ENCODE measurements around the gene SERPINF2. TPM values are rescaled to one million over a fixed set of nuclear protein-coding genes. Genes with fewer than 3 reads are reported as not detected.
"Not testable (repeated sequence)": the region's sequence is repeated elsewhere in the genome, so short reads cannot be mapped to it uniquely, and the experiment has no call there.

The SERPINF2 gene
- polyA plus RNA-seq, 3 donors = 108 to 124 (median 109) TPM

GRCh38 chr17:1755252-1755826 lies 12.7 kb downstream of the SERPINF2 start:
- no peak for DNase-seq

DNA sequence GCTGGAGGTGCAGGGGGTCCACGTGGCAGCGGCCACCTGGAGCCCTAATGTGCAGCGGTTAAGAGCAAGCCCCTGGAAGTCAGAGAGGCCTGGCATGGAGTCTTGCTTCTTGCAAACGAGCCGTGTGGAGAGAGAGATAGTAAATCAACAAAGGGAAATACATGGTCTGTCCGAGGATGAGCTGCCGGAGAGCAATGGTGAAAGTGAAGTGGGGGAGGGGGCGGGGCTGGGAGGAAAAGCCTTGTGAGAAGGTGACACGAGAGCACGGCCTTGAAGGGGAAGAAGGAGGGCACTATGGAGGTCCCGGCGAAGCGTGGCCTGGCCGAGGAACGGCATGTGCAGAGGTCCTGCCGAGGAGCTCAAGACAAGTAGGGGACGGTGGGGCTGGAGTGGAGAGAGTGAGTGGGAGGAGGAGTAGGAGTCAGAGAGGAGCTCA lies 13.2 kb downstream of the SERPINF2 start:
- no peak for DNase-seq

GRCh38 chr17:1758807-1759206 lies 16.1 kb downstream of the SERPINF2 start:
- DNase-seq = no peak

- no peak for DNase-seq
Observed at GRCh38 chr17:1759529-1759928, 16.9 kb downstream of the SERPINF2 start.

DNA sequence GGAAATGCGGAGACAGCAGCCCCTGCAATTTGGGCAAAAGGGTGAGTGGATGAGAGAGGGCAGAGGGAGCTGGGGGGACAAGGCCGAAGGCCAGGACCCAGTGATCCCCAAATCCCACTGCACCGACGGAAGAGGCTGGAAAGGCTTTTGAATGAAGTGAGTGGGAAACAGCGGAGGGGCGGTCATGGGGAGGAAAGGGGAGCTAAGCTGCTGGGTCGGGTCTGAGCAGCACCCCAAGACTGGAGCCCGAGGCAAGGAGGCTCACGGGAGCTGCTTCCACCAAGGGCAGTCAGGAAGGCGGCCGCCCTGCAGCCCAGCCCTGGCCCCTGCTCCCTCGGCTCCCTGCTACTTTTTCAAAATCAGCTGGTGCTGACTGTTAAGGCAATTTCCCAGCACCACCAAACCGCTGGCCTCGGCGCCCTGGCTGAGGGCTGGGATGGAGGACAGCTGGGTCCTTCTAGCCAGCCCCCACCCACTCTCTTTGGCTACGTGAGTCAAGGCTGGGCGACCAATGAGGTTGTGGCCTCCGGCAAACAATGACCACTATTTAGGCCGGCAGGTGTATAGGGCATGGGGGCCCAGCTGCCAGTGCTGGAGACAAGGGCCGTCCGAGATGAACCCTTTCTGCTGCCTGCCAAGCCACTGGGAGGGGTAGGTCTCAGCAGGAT lies 19.7 kb downstream of the SERPINF2 start:
- no peak for DNase-seq

DNA sequence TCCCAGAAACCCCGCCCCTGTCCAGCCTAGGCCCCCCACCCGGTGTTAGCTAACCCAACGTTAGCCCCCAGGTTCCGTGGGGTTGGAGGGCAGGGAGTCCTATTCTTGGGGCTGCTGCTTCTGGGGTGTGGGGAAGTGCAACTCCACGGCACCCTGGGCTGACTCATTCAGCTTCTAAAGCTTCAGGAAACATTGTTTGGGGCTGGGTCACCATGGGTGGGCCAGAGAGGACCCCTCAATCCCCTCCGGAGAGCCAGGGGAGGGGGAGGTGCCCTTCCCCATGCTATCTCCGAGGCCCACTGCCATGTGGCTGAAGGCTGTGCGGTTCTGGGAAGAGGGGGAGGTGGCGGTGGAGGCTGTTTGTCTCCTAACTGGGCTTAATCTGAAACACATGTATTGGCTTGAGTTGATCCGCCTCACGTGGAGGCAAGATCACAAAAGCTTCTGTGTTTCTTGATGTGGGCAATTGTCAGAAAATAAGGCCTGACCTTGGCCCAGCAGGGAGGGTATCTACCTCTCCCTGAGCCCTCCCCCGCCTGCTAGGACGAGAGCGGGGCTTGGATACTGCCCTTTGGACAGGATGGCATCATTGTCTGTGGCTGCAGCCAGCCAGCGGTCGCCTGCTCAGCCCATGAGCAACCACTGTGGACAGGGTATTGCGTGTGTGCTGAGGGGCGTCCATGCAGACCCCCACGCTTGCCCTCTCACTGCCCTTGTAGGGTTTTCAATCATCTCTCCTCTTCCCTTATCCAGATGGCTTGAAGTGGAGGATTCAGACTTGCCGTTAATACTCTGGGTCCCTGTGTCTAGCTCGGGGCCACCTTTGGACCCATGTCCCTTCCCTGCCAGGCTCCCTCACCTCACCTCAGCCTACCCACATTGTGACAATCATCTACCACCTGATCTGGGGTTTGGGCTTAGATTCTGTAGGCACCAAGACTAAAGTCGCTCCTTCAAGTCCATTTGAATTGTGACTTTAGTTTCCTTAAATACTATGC lies 20.5 kb downstream of the SERPINF2 start:
- DNase-seq = no peak

DNA sequence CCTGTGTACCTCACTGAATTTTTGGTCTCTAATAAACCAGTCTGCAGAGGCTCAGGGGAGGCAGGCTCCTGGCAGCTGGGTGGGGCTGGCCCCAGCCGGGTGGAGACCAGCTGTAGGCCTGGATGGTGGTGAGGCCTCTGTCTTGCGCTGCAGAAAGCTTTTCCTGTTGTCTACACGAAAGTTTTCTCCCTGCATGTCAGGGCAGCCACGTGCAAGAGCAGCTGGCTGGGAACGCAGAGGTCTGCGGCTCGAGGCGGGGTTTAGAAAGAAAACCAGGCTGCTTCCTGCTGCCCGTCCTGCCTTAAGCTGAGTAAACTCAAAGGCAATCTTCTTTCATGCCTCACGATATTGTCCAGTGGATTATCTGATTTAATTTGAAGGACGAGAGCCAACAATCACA lies 21.6 kb downstream of the SERPINF2 start:
- no peak for DNase-seq

GRCh38 chr17:1764705-1765104 lies 22.0 kb downstream of the SERPINF2 start:
- not testable (repeated sequence) for DNase-seq

DNA sequence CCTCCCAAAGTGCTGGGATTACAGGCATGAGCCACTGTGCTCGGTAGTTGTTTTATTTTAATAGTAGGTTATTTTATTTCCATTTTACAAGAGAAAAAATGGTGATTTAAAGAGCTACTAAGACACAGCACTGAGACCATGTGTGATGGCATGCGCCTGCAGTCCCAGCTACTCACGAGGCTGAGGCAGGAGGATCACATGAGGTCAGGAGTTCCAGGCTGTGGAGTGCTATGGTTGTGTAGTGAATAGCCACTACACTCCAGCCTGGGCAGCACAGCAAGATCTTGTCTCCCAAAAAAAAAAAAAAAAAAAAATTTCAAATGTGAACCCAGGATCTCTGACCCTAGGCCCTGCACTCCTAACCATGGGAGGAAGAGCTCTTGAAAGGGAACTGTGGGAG lies 22.9 kb downstream of the SERPINF2 start:
- no peak for DNase-seq

- no peak for DNase-seq
Observed at GRCh38 chr17:1766382-1767135, 23.9 kb downstream of the SERPINF2 start.

GRCh38 chr17:1767358-1767757 lies 24.7 kb downstream of the SERPINF2 start:
- no peak for DNase-seq

GRCh38 chr17:1769822-1770477 lies 27.3 kb downstream of the SERPINF2 start:
- DNase-seq = no peak

DNA sequence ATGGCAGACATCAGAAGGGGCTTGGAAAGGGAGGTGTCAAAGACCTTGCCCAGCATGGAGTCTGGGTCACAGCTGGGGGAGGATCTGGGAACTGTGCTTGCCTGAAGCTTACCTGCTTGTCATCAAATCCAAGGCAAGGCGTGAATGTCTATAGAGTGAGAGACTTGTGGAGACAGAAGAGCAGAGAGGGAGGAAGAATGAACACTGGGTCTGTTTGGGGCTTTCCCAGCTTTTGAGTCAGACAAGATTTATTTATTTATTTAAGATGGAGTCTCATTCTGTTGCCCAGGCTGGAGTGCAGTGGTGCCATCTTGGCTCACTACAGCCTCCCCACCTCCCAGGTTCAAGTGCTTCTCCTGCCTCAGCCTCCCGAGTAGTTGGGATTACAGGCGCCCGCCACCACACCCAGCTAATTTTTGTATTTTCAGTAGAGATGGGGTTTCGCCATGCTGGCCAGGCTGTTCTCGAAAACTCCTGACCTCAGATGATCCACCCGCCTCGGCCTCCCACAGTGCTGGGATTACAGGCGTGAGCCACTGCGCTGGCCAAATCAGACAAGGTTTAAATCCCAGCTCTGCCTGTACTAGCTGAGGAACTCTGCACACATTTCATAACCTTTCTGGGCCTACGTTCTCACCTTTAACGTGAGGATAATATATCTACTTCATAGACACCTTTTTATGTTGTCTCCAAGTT lies 30.5 kb downstream of the SERPINF2 start:
- DNase-seq = not testable (repeated sequence)

GRCh38 chr17:1773696-1774181 lies 31.1 kb downstream of the SERPINF2 start:
- DNase-seq = no peak

DNA sequence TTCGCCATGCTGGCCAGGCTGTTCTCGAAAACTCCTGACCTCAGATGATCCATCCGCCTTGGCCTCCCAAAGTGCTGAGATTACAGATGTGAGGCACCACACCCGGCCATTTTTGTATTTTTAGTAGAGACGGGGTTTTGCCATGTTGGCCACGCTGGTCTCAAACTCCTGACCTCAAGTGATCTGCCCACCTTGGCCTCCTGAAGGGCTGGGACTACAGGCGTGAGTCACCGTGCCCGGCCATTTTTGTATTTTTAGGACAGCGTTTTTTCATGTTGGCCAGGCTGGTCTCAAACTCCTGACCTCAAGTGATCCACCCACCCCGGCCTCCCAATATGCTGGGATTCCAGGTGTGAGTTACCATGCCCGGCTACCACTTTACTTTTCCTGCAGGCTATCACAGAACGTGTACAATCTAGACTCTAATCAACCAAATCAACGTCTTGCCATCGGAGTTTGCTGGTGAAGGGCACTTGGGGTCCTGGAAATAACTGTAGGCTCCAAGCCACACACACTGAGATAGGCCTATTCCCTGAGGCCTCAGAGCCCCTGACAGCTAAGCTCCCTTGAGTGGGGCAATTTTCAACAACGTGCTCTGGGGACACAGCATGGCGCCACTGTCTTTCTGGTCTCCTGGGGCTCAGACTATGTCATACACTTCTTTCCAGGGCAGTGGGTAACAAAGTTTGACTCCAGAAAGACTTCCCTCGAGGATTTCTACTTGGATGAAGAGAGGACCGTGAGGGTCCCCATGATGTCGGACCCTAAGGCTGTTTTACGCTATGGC lies 31.9 kb downstream of the SERPINF2 start:
- no peak for DNase-seq

GRCh38 chr17:1776328-1776727 lies 33.7 kb downstream of the SERPINF2 start:
- no peak for DNase-seq

DNA sequence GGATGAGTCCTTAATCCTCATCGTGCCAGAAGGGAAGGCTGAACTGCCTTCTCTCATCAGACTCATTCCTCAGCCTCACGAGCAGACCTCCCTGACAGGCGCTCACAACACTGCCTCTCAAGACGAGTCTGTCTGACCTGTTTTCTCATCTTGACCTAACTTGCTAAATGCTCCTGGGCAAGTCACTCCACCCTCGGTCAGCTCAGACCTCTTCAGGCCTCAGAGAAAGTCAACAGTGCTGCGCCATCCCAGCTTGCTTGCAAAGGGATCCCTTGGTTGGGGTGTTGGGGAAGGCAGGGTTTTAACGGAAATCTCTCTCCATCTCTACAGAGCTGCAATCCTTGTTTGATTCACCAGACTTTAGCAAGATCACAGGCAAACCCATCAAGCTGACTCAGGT lies 34.2 kb downstream of the SERPINF2 start:
- DNase-seq = no peak

DNA sequence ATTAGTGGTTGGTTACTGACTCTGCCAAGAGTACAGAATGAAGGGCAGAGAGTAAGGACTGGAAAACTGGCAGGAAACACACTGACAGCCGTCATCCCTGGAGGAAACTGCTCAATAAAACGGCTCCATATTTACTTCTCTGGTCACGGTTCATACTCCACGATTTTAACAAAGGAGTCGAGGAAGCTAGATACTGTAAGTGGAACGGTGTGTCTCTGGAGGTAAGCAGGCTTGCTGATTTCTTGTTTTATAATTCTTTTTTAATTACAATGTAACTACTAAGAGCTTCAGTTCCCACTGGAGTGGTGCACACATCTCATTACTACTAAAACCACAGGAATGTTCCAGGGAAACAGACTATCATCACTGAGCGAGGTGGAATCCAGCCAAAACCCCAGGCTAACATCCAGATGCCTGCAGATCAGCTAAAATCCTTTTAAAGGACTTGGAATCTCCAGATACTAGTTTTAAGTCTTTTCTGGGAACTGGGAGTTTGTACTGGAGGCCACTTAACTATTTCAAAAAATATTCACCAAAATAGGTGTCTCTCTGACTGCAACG lies 37.0 kb downstream of the SERPINF2 start:
- no peak for DNase-seq

DNA sequence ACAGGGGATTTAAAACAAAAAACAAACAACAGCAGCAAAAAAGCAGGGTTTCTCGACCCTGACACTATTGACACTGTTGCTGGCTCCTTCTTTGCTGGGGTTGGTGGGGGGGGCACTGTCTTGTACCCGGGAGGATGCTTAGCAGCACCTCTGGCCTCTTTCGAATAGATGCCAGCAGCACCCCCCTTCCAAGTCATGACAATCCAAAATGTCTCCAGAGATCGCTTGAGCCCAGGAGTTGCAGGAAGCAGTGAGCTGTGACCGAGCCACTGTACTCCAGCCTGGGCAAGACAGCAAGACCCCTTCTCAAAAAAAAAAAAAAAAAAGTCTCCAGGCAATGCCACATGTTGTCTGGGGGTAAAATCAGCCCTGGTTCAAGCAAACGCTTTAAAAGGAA lies 39.5 kb downstream of the SERPINF2 start:
- no peak for DNase-seq
